Measurements from ENCODE around the gene GPR135. TPM values are rescaled to one million over a fixed set of nuclear protein-coding genes. Genes with fewer than 3 reads are reported as not detected.

GPR135 gene
- total RNA-seq, 2 donors from 2014 or later, result 1.7 to 2.8 TPM

DNA sequence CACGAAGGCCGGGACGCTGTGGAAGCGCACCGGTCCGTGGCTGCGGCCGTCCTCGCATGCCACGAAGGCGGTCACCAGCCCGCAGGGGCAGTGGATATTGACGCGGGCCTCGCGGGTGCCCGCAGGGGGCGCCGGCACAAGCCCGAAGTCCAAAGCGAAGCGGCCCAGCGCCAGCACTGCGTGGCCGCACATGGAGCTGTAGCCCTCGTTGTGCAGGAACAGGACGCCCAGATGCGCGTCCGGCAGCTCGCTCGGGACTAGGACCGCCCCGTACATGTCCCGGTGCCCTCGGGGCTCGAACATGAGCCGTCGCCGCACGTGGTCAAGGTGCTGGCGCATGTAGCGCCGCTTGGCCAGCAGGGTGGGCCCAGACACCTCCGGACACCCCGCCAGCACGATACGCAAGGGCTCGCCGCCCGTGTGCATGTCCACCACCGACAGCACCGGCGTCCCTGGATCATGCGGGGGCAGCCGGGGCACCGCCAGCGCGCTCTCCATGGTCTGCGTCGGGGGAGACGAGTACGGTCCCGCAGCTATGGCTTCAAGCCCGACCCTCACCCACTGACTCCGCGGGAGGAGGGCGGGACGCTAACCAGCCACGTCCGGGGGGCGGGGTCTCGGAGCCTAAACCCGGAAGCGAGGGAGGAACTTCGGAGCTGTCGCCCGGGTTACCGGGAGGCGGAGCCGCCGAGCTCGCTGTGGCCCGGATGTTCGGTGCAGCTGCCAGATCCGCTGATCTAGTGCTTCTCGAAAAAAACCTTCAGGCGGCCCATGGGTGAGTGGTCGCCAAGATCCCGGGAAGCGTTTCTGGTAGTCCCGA, 18.8 kb upstream of the GPR135 start, which contains the start of the genes JKAMP and L3HYPDH:
TSS of gene JKAMP (plus strand) at position 699 of the 820 bp plus-strand sequence. CDS start at position 772, 73 bp downstream.
TSS of gene L3HYPDH (minus strand) at position 590 of the 820 bp plus-strand sequence. CDS start at position 498, 92 bp downstream.
- peak; percentile 95 for ATAC-seq
- Mint-ChIP-seq H3K4me1 (peaks cover 45% of the 10 kb centered on the region), H3K27ac (peak within 1 kb of the TSS; percentile 87), H3K4me3 (peak within 1 kb of the TSS; percentile 92), H3K36me3 (ENCODE audit: low read depth) (peaks cover 8% of the 10 kb centered on the region), H3K27me3 (no peaks in the 10 kb centered on the region)
- no peaks in the 10 kb centered on the region for H3K9me3 ChIP-seq (ENCODE audit: control insufficient read depth, low read length, poor library complexity, severe bottlenecking)
- DNase-seq, result peak; percentile 94 to 97 (median 97)

DNA sequence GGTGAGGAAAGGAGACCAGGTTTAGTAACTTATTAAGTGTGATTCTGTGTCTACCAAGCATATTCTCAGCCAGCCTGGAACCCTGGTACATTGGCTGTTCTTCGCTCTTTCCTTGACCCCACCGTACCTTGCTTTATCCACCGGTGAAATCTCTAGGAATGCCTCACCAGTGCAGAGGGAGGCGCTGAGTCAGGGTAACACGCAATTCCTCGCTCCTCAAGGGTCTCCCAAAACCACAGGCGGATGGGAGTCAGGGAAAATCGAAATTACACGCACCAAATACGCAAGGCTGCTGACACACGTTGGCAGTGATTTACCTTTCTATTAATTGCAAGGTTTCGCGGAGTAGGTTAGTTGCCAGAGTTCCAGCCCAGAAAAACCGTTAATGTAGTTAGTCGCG, 18.2 kb upstream of the GPR135 start:
- peak overlapping the region; percentile 92 for H3K4me3 Mint-ChIP-seq
- DNase-seq, result no peak
- ATAC-seq, result no peak
- peaks cover 3% of the 10 kb centered on the region for H3K36me3 Mint-ChIP-seq (ENCODE audit: low read depth)
- no peaks in the 10 kb centered on the region for H3K9me3 ChIP-seq (ENCODE audit: control insufficient read depth, low read length, poor library complexity, severe bottlenecking)
- H3K4me1 Mint-ChIP-seq, result peaks cover 40% of the 10 kb centered on the region
- no peaks in the 10 kb centered on the region for H3K27me3 Mint-ChIP-seq
- peak overlapping the region; percentile 87 for H3K27ac Mint-ChIP-seq

DNA sequence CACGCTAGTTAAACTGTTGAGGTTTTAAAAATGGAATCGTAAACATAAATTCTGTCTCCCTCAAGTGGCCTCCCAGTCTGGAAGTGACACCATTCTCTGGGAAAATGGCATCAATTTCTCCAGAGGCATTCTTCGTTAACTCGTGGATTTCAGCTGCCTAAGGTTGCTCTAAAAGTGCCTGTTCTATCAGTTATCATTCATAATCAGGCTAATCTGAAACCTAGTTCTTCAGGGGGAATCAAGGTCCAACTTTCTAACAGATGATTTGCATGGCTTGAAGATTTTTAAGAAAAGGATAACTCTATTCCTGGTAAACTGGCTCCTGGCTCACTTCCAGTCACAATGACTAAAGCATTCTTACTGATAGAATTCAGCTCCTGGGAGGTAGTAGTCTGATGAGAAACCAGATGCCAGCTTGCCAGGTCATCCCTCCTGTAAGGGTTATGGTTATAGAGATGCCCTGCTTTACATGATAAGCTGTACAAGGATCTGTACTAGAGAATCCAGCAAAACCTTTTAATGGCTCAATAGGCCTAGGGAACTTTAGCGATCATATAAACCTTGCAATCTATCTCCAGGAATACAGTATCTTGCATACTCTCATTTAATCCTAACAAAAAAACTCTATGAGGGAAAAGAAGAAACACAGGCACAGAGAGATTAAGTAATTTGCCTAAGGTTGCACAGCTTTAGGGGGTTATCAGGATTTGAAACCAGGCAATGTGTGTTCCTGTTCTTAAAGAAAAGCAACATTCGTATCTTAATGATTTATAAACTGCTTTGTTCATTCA, 17.6 kb upstream of the GPR135 start:
- H3K4me3 Mint-ChIP-seq, result peak overlapping the region; percentile 92
- H3K27ac Mint-ChIP-seq, result peak overlapping the region; percentile 87
- peaks cover 37% of the 10 kb centered on the region for H3K4me1 Mint-ChIP-seq
- no peaks in the 10 kb centered on the region for H3K9me3 ChIP-seq (ENCODE audit: control insufficient read depth, low read length, poor library complexity, severe bottlenecking)
- ATAC-seq (no peak), DNase-seq (no peak)
- no peaks in the 10 kb centered on the region for H3K36me3 Mint-ChIP-seq (ENCODE audit: low read depth)
- H3K27me3 Mint-ChIP-seq, result no peaks in the 10 kb centered on the region

DNA sequence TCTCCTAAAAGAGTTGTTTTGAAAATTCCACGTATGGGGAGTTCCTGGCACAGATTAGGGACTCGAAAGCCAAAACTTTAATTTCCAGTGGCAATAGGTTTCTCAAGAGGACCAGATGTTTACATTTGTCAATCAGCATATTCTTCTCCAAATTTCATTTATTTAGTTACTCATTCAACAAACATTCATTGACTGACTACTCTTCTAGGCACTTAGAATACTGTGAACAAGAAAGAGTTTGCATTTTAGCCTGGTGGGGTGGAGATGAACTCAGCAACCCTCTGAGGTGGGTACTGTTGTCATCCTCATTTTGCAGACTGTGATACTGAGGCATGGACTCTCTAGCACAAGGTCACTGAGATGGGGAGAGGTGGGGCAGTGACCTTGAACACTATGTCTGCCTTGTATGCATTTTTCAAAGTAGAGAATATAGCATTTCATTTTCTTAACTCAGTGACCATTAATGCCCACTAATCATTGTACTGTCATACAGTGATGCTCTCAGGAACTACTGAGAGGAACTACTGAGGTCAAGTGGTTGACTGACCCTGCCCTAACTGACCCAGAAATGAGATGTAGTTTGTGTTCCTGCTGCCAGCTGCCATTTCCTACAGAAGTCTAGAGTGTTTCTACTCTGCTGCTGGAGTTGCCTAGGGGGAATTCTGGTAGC, 16.8 kb upstream of the GPR135 start:
- no peak overlapping the region for H3K27ac Mint-ChIP-seq
- peaks cover 37% of the 10 kb centered on the region for H3K4me1 Mint-ChIP-seq
- H3K4me3 Mint-ChIP-seq, result peak overlapping the region; percentile 92
- no peaks in the 10 kb centered on the region for H3K9me3 ChIP-seq (ENCODE audit: control insufficient read depth, low read length, poor library complexity, severe bottlenecking)
- ATAC-seq (no peak), DNase-seq (no peak)
- no peaks in the 10 kb centered on the region for H3K27me3 Mint-ChIP-seq
- no peaks in the 10 kb centered on the region for H3K36me3 Mint-ChIP-seq (ENCODE audit: low read depth)

DNA sequence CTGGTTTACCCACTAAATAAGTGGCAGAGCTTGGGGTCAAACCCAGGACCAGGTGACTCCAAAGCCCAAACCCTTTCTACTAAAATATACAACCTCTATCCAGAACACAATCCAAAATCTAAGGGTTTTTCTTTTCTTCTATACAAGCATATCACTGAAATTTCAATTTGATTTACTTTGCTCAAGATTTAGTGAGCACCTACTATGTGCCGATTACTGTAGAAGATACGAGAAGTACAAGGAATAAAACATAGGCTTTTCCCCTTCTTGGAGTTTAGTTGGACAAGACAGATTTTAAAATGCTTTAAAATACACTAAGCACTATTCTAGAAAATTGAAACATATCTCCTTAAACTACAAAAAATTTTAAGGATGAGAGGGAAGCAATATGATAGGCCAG, 16.2 kb upstream of the GPR135 start:
- no peaks in the 10 kb centered on the region for H3K36me3 Mint-ChIP-seq (ENCODE audit: low read depth)
- DNase-seq (no peak), ATAC-seq (no peak)
- no peak overlapping the region for H3K27ac Mint-ChIP-seq
- H3K4me3 Mint-ChIP-seq, result no peak overlapping the region
- no peaks in the 10 kb centered on the region for H3K9me3 ChIP-seq (ENCODE audit: control insufficient read depth, low read length, poor library complexity, severe bottlenecking)
- peaks cover 39% of the 10 kb centered on the region for H3K4me1 Mint-ChIP-seq
- H3K27me3 Mint-ChIP-seq, result no peaks in the 10 kb centered on the region

DNA sequence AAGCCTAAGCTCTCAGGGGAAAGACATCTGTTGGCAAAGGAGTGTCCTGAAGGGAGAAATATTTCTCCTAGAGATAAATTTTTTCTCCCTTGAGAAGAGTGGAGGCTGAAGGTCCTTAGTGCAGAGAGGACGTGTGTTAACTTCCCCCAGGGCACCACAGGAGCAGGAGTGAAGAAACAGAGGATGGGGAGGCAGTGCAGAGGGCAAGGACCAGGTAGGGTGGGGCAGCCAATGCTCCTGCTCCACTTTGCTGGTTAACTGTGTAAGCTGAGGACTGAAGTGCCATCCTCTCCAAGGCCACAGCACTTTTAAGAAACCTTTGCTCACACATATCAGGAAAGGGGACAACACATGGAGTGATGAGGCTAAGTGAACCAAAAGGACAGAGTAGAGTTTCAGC, 15.0 kb upstream of the GPR135 start:
- H3K27ac Mint-ChIP-seq, result peak overlapping the region; percentile 56
- H3K4me3 Mint-ChIP-seq, result no peak overlapping the region
- ATAC-seq (no peak), DNase-seq (no peak)
- peaks cover 33% of the 10 kb centered on the region for H3K4me1 Mint-ChIP-seq
- no peaks in the 10 kb centered on the region for H3K36me3 Mint-ChIP-seq (ENCODE audit: low read depth)
- H3K9me3 ChIP-seq (ENCODE audit: control insufficient read depth, low read length, poor library complexity, severe bottlenecking), result no peaks in the 10 kb centered on the region
- H3K27me3 Mint-ChIP-seq, result no peaks in the 10 kb centered on the region

DNA sequence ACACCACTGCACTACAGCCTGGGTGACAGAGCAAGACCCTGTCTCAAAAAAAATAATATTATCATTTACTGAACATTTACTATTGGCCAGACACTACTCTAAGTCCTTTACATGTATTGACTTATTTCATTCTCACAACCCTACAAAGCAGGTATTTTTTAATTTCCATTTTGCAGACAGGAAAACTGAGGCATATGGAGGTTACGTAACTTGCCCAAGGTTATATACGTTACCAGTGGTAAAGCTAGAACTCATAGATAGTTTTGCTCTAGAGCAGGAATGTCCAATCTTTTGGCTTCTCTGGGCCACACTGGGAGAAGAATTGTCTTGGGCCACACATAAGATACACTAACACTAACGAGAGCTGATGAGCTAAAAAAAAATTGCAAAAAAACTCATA, 13.4 kb upstream of the GPR135 start:
- Mint-ChIP-seq H3K27ac (no peak overlapping the region), H3K4me1 (peaks cover 34% of the 10 kb centered on the region), H3K36me3 (ENCODE audit: low read depth) (peaks cover 2% of the 10 kb centered on the region), H3K4me3 (no peak overlapping the region), H3K27me3 (no peaks in the 10 kb centered on the region)
- ATAC-seq (no peak), DNase-seq (no peak)
- H3K9me3 ChIP-seq (ENCODE audit: control insufficient read depth, low read length, poor library complexity, severe bottlenecking), result no peaks in the 10 kb centered on the region

DNA sequence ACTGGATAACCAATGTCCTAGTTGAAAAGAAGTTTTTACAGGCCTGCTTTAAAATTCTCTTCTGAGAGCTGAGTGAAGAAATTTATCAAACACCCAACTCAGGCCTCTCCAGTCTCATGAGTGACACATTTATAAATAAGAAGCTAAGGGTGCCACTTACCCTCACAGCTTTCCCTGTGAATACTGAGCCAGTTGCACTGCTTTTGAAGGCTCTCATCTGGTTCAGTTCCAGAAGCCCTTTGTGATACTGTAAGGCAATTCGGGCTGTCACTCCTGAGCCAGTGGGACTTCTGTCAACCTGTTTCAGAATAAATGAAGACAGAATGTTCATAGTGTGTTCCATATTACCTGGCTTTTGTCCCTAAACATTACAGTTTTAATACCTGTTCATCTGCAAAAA, 10.5 kb upstream of the GPR135 start:
- Mint-ChIP-seq H3K4me1 (peaks cover 22% of the 10 kb centered on the region), H3K4me3 (no peak overlapping the region), H3K36me3 (ENCODE audit: low read depth) (peaks cover 8% of the 10 kb centered on the region), H3K27me3 (no peaks in the 10 kb centered on the region), H3K27ac (no peak overlapping the region)
- DNase-seq, result no peak
- ATAC-seq, result no peak
- no peaks in the 10 kb centered on the region for H3K9me3 ChIP-seq (ENCODE audit: control insufficient read depth, low read length, poor library complexity, severe bottlenecking)

DNA sequence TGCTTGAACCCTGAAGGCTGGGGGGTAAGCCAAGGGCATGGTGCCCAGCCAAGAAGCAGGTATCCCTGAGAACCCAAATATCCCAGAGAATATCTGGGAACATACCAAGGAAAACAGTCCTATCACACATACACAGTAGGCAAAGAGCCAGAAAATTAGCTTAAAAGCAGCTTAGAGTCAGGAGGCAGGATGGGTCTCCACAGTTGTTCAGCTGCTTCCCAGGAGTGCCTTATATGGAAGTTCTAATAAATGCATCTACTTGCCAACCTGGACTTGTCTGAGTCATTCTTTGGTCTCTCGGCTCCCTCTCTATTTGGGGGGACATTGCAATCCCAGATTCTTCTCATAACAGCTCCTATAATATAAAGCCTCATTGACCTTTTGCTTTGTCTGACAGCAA, 9.0 kb upstream of the GPR135 start:
- peaks cover 14% of the 10 kb centered on the region for H3K4me1 Mint-ChIP-seq

DNA sequence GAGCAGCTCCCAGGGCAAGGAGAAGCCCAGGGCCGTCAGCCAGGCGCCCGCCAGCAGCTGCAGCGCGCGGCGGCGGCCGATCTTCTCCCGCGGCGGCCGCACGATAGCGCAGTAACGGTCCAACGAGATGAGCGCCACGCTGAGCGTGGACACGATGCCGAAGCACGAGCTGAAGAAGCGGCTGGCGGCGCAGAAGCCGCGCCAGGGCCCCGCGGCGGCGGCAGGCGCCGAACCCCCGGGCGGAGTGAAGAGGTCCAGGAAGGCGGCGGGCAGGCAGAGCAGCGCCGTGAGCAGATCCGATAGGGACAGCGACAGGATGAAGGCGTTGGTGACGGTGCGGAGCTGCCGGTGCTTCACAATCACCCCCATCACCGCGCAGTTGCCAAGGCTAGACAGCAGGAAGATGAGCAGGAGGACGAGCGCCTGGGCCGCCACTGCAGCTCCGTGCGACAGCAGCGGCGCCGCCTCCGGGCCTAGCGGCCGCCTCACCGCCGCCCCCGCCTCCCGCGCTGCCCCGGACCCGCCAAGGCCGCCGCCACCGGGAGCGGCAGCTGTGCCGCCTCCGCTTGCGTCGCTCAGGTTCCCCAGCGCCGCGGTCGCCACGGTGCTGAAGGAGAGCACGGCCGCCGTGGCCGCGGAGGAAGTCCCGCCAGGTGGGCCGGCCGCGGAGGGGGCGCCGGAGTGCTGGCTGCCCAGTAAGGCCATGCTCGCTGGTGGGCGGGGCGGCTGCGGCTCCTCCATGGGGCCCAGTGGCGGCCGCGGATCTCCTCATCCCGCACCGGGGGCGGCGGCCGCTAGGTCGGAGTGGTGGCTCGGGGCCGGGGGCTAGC, 479 bp downstream of the GPR135 start:
- Mint-ChIP-seq H3K4me3 (peak overlapping the region; percentile 93), H3K4me1 (peaks cover 11% of the 10 kb centered on the region), H3K27ac (peak overlapping the region; percentile 59), H3K36me3 (ENCODE audit: low read depth) (peaks cover 2% of the 10 kb centered on the region), H3K27me3 (peaks cover 2% of the 10 kb centered on the region)
- ATAC-seq (peak; percentile 75), DNase-seq (peak; percentile 31 to 50 (median 44))
- no peaks in the 10 kb centered on the region for H3K9me3 ChIP-seq (ENCODE audit: control insufficient read depth, low read length, poor library complexity, severe bottlenecking)

More for the DNA sequence above, 9.0 kb upstream of the GPR135 start:
- H3K9me3 ChIP-seq (ENCODE audit: control insufficient read depth, low read length, poor library complexity, severe bottlenecking), result no peaks in the 10 kb centered on the region
- Mint-ChIP-seq H3K27ac (no peak overlapping the region), H3K4me3 (no peak overlapping the region), H3K36me3 (ENCODE audit: low read depth) (peaks cover 8% of the 10 kb centered on the region), H3K27me3 (no peaks in the 10 kb centered on the region)
- no peak for ATAC-seq
- DNase-seq, result no peak

DNA sequence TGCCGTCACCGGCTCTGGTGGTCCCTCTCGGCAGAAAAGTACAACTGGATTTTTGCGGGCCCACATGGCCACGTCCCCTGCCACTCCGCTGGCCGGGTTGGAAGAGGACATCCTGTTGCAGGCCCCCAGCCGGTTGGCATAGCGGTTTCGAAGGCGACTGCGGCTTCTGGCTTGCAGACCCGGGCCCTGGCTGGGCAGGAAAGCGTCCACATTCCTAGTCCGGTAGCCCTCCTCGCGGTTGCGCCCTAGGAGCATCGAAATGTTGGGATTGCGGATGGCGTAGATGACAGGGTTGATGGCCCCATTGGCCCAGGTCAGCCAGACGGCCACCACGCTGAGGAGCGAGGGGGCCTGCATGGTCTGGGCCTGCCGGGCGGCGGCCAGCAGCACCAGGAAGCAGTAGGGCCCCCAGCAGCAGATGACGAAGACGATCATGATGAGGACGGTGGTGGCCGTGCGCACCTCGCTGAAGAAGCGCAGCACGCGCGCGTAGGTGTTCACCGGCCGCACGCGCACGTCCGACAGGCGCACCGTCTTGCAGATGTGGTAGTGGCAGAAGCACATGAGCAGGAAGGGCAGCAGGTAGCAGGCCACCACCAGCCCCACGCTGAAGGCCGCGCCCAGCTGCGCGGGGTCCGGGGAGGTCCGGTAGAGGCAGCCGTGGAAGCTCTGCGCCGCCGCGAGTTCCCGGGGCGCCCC, 1.2 kb downstream of the GPR135 start:
- Mint-ChIP-seq H3K4me3 (peak overlapping the region; percentile 93), H3K27me3 (peaks cover 8% of the 10 kb centered on the region), H3K36me3 (ENCODE audit: low read depth) (peaks cover 2% of the 10 kb centered on the region), H3K4me1 (peaks cover 11% of the 10 kb centered on the region), H3K27ac (peak overlapping the region; percentile 59)
- ATAC-seq (peak; percentile 14), DNase-seq (no peak)
- no peaks in the 10 kb centered on the region for H3K9me3 ChIP-seq (ENCODE audit: control insufficient read depth, low read length, poor library complexity, severe bottlenecking)

DNA sequence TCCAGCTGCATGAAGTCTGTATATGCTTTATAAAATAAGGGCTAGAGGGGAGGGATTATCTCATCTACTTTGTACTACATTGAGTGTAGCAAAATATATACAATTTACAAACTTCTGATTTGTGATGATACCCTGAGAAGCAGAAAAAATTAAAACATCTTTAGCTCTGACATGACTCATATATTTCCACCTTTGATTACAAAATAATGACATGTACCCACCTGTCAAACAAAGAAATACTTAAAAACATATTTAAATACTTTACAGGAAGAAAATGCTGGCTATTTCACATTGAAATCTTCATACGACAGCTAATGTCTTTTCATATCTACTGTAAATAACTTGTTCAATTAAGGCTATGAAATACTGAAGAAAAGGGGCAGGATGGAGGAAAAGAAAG, 3.3 kb downstream of the GPR135 start:
- ATAC-seq, result no peak
- Mint-ChIP-seq H3K27me3 (peaks cover 8% of the 10 kb centered on the region), H3K4me1 (peaks cover 11% of the 10 kb centered on the region), H3K27ac (no peak overlapping the region), H3K4me3 (no peak overlapping the region), H3K36me3 (ENCODE audit: low read depth) (peaks cover 5% of the 10 kb centered on the region)
- no peaks in the 10 kb centered on the region for H3K9me3 ChIP-seq (ENCODE audit: control insufficient read depth, low read length, poor library complexity, severe bottlenecking)
- no peak for DNase-seq

Data from T-helper 17 cell (primary cell).